Right atrium auricular region (tissue), 2 donors: ENCODE results near the gene NRSN2. TPM values are rescaled to one million over a fixed set of nuclear protein-coding genes. Genes with fewer than 3 reads are reported as not detected.
"Not testable (repeated sequence)": the region's sequence is repeated elsewhere in the genome, so short reads cannot be mapped to it uniquely, and the experiment has no call there.

ENCODE experiments used
- DNase-seq: peaks from one replicate; pipeline ENCODE4 v3.0.0-alpha.2; 2019; ENCODE audit warnings: low spot score
- H3K27ac ChIP-seq, 2 donors: fragments of 200-600 bp; sonication (generic); 1 replicate in 1 of 2; 2 replicates in 1 of 2; pipeline ENCODE4 v1.5.1; 2016 to 2019
- H3K27me3 ChIP-seq, 2 donors: fragments of 200-600 bp; sonication (generic); one replicate each; pipeline versions ENCODE4 v1.5.1 to v1.6.0; 2017 to 2019
- H3K36me3 ChIP-seq: fragments of 200-600 bp; sonication (generic); one replicate; pipeline ENCODE4 v1.5.1; 2016
- H3K4me1 ChIP-seq, 2 donors: fragments of 200-600 bp; sonication (generic); one replicate each; pipeline versions ENCODE4 v1.5.1 to v1.6.0; 2017 to 2019
- H3K4me3 ChIP-seq, 2 donors: fragments of 200-600 bp; sonication (generic); 1 replicate in 1 of 2; 2 replicates in 1 of 2; pipeline ENCODE4 v1.5.1; 2017 to 2019; ENCODE audit warnings: mild to moderate bottlenecking in 1 of 2, moderate library complexity in 1 of 2
- H3K9me3 ChIP-seq, 2 donors: fragments of 200-600 bp; sonication (generic); one replicate each; pipeline ENCODE4 v1.5.1; 2019
- CTCF ChIP-seq, 2 donors: fragments of 200-600 bp; sonication (generic); IDR thresholded peaks; one replicate each; pipeline ENCODE4 v1.5.1; 2019; ENCODE audit warnings: antibody characterized with exemption in 2 of 2
- total RNA-seq, 2 donors: library from RNA; depleted of rRNA; stranded (reverse); fragments of >200 nt; gene quantifications; one replicate each; pipeline ENCODE4 v1.1.0, GENCODE V29; 2016

Gene NRSN2
- total RNA-seq, 2 donors from 2014 or later = 30.6 to 30.7 TPM

GRCh38 chr20:391041-391711 is 44.3 kb downstream of the NRSN2 start:
- no peak overlapping the region for H3K4me3 ChIP-seq
- no peaks in the 10 kb centered on the region for H3K27me3 ChIP-seq
- peaks cover 0 to under 1% of the 10 kb centered on the region in 2 donors for H3K4me1 ChIP-seq
- no peak for TF ChIP-seq CTCF (IDR thresholded peaks at IDR 0.05)
- H3K9me3 ChIP-seq = no peaks in the 10 kb centered on the region
- no peak for DNase-seq
- H3K27ac ChIP-seq = no peak overlapping the region
- H3K36me3 ChIP-seq = peaks cover 7% of the 10 kb centered on the region

- not testable (repeated sequence) for H3K4me1 ChIP-seq, H3K27me3 ChIP-seq, H3K4me3 ChIP-seq, H3K36me3 ChIP-seq, H3K9me3 ChIP-seq, DNase-seq, H3K27ac ChIP-seq
These were observed 46.4 kb downstream of the NRSN2 start for GRCh38 chr20:393296-393695.

GRCh38 chr20:396252-396618 is 49.3 kb downstream of the NRSN2 start:
- Histone ChIP-seq H3K27me3 (no peaks in the 10 kb centered on the region), H3K4me3 (no peak overlapping the region), H3K36me3 (no peaks in the 10 kb centered on the region), H3K4me1 (peaks cover 0 to 6% of the 10 kb centered on the region in 2 donors), H3K27ac (no peak overlapping the region), H3K9me3 (no peaks in the 10 kb centered on the region)
- TF ChIP-seq CTCF (IDR thresholded peaks at IDR 0.05) = no peak
- no peak for DNase-seq

- no peaks in the 10 kb centered on the region for H3K9me3 ChIP-seq
- H3K4me1 ChIP-seq = peaks cover 0 to 6% of the 10 kb centered on the region in 2 donors
- no peaks in the 10 kb centered on the region for H3K36me3 ChIP-seq
- H3K4me3 ChIP-seq = no peak overlapping the region
- no peak for DNase-seq
- peak overlapping the region in 1 of 2 donors; percentile 35 for H3K27ac ChIP-seq
- no peak for TF ChIP-seq CTCF (IDR thresholded peaks at IDR 0.05)
- no peaks in the 10 kb centered on the region for H3K27me3 ChIP-seq
These were observed 49.9 kb downstream of the NRSN2 start for GRCh38 chr20:396619-397431.

GRCh38 chr20:397432-398237 is 50.7 kb downstream of the NRSN2 start:
- no peak overlapping the region for H3K4me3 ChIP-seq
- H3K9me3 ChIP-seq = no peaks in the 10 kb centered on the region
- H3K27ac ChIP-seq = peak overlapping the region in 1 of 2 donors; percentile 35
- peaks cover 0 to 6% of the 10 kb centered on the region in 2 donors for H3K4me1 ChIP-seq
- no peak for DNase-seq
- H3K27me3 ChIP-seq = no peaks in the 10 kb centered on the region
- TF ChIP-seq CTCF (IDR thresholded peaks at IDR 0.05) = no peak
- no peaks in the 10 kb centered on the region for H3K36me3 ChIP-seq
